Mammary epithelial cell (primary cell): Measurements from ENCODE around the gene GOLGA3.

Experiments used
- EZH2 ChIP-seq: IDR thresholded peaks from 2 replicates; pipeline ENCODE4 v1.6.1; 2012; ENCODE audit warnings: low read length, inconsistent platforms, borderline replicate concordance
- TF ChIP-seq, protein P1 (sequence below), 2 donors: IDR thresholded peaks in 1 of 2; conservative IDR thresholded peaks in 1 of 2; 2 replicates each; pipeline ENCODE4 v1.5.1; 2011 to 2012; ENCODE audit warnings: inconsistent platforms in 2 of 2, low read length in 2 of 2, mild to moderate bottlenecking in 2 of 2, control low read depth in 1 of 2, low read depth in 1 of 2; ENCODE audit not compliant: insufficient read depth in 1 of 2; ENCODE audit errors: extremely low read depth in 1 of 2

GRCh38 chr12:132872975-132873421 lies 44.3 kb upstream of the GOLGA3 start:
- TF ChIP-seq, protein P1, sequence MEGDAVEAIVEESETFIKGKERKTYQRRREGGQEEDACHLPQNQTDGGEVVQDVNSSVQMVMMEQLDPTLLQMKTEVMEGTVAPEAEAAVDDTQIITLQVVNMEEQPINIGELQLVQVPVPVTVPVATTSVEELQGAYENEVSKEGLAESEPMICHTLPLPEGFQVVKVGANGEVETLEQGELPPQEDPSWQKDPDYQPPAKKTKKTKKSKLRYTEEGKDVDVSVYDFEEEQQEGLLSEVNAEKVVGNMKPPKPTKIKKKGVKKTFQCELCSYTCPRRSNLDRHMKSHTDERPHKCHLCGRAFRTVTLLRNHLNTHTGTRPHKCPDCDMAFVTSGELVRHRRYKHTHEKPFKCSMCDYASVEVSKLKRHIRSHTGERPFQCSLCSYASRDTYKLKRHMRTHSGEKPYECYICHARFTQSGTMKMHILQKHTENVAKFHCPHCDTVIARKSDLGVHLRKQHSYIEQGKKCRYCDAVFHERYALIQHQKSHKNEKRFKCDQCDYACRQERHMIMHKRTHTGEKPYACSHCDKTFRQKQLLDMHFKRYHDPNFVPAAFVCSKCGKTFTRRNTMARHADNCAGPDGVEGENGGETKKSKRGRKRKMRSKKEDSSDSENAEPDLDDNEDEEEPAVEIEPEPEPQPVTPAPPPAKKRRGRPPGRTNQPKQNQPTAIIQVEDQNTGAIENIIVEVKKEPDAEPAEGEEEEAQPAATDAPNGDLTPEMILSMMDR (conservative IDR thresholded peaks at IDR 0.05 in 1 of 2, IDR thresholded peaks at IDR 0.05 in 1 of 2; ENCODE audit: extremely low read depth in 1 of 2, insufficient read depth in 1 of 2, low read depth in 1 of 2, low read length in 2 of 2): no peak
- no peak for TF ChIP-seq EZH2
